ENCODE data around the gene MAN2A1. TPM values are rescaled to one million over a fixed set of nuclear protein-coding genes. Genes with fewer than 3 reads are reported as not detected.

Gene MAN2A1
- total and polyA plus RNA-seq, 4 donors: 29.5 to 107 (median 42.0) TPM

DNA sequence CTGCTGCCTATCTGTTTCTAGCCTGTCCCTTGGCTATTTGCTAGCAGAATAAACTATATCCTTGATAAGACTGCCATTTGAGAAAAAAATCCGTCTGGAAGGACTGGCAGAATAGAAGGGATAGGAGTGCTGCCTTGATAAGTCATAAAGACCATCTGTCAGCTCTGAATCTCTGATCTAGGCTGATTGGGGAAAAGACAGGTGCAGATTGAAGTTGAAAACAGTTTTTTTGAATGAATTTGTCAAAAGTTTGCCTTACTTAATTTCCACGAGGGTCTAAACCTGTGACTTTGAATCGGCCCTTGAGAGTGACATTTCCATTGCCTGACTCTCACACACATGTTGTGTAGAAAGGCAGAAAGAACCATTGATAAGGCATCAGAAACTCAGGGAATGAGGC lies 218.6 kb downstream of the MAN2A1 start:
- Histone ChIP-seq H3K4me1 (ENCODE audit: control insufficient read depth, insufficient read depth, low read length) (no peaks in the 10 kb centered on the region), H3K9me3 (ENCODE audit: control insufficient read depth, insufficient read depth, low read length) (no peaks in the 10 kb centered on the region), H3K36me3 (ENCODE audit: control insufficient read depth, insufficient read depth, low read length) (no peaks in the 10 kb centered on the region), H3K4me3 (ENCODE audit: low read depth, low read length) (no peak overlapping the region), H3K27ac (ENCODE audit: low read depth, low read length) (no peak overlapping the region), H3K27me3 (ENCODE audit: control insufficient read depth, insufficient read depth, low read length) (no peaks in the 10 kb centered on the region)
- 78% methylated on average over 3 of the region's 3 CpGs for WGBS (ENCODE audit: insufficient coverage)
- DNase-seq (ENCODE audit: low read depth in 4 of 6, low spot score in 6 of 6): no peak

DNA sequence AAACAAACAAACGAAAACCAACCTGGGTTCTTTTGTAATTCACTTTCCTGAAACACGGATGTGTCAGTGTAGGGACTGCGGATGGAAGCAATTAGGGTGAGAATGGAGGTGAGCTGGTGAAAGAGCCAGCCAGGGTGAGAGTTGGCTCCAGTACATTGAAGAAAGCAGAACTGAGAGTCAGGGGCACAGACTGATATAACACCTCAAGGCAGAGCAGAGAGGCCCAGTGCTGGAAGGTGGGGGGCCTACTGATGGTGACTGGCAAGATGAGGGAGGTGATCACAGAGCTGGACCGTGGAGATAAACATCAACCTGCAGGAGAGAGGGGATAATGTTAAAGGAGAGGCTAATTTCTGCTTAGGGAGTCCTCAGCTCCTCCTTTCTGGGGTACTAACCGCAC lies 221.1 kb downstream of the MAN2A1 start:
- DNase-seq (ENCODE audit: low read depth in 4 of 6, low spot score in 6 of 6): no peak
- no peaks in the 10 kb centered on the region for H3K27me3 ChIP-seq (ENCODE audit: control insufficient read depth, insufficient read depth, low read length)
- H3K9me3 ChIP-seq (ENCODE audit: control insufficient read depth, insufficient read depth, low read length): no peaks in the 10 kb centered on the region
- WGBS (ENCODE audit: insufficient coverage): 57% methylated on average over 3 of the region's 5 CpGs
- H3K4me3 ChIP-seq (ENCODE audit: low read depth, low read length): no peak overlapping the region
- H3K27ac ChIP-seq (ENCODE audit: low read depth, low read length): no peak overlapping the region
- H3K4me1 ChIP-seq (ENCODE audit: control insufficient read depth, insufficient read depth, low read length): no peaks in the 10 kb centered on the region
- H3K36me3 ChIP-seq (ENCODE audit: control insufficient read depth, insufficient read depth, low read length): no peaks in the 10 kb centered on the region

DNA sequence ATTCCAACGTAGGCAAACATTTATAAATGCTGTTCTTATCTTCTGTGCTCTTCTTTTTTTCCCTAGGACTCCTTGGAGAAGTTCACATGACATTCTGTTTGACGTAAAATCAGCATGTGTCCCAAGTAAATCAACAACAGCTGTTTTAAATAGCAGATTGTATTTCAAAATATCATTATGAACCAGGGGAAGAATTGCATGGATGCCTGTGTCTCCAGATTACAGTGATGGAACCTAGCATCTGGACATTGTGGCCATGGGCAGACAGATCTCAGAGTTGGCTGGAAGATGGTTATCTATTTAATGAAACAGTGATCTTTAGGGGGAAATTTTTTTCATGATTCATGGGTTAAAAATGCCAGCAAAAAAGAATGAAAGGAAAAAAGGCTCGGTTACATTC lies 222.0 kb downstream of the MAN2A1 start:
- Histone ChIP-seq H3K4me1 (ENCODE audit: control insufficient read depth, insufficient read depth, low read length) (no peaks in the 10 kb centered on the region), H3K27me3 (ENCODE audit: control insufficient read depth, insufficient read depth, low read length) (no peaks in the 10 kb centered on the region), H3K9me3 (ENCODE audit: control insufficient read depth, insufficient read depth, low read length) (no peaks in the 10 kb centered on the region), H3K27ac (ENCODE audit: low read depth, low read length) (no peak overlapping the region), H3K4me3 (ENCODE audit: low read depth, low read length) (no peak overlapping the region), H3K36me3 (ENCODE audit: control insufficient read depth, insufficient read depth, low read length) (no peaks in the 10 kb centered on the region)
- WGBS (ENCODE audit: insufficient coverage): no CpG with 5 or more reads among the region's 3 CpGs
- peak in 1 of 6 donors; percentile 18 for DNase-seq (ENCODE audit: low read depth in 4 of 6, low spot score in 6 of 6)

DNA sequence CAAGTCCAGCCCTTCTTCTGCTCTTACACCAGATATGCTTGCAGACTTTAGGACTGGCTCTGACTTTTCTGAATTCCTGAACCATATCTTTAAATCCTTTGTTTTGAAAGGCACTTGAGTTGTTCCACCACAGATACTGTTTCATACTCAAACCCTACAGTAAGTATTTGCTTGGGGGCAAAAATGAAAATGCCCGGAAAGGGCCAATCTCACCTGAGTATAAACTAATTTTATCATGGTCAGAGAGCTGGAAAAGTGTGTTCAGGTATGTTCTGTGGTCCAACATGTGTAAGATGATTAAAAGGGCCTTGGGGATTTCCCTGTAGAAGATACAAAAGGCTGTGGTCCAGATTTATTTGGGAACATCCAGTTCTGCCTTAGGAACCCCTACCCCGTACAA lies 225.2 kb downstream of the MAN2A1 start:
- no peak overlapping the region for H3K27ac ChIP-seq (ENCODE audit: low read depth, low read length)
- no peak overlapping the region for H3K4me3 ChIP-seq (ENCODE audit: low read depth, low read length)
- no peaks in the 10 kb centered on the region for H3K4me1 ChIP-seq (ENCODE audit: control insufficient read depth, insufficient read depth, low read length)
- H3K36me3 ChIP-seq (ENCODE audit: control insufficient read depth, insufficient read depth, low read length): no peaks in the 10 kb centered on the region
- H3K9me3 ChIP-seq (ENCODE audit: control insufficient read depth, insufficient read depth, low read length): no peaks in the 10 kb centered on the region
- H3K27me3 ChIP-seq (ENCODE audit: control insufficient read depth, insufficient read depth, low read length): no peaks in the 10 kb centered on the region
- WGBS (ENCODE audit: insufficient coverage): no CpG with 5 or more reads among the region's 2 CpGs
- DNase-seq (ENCODE audit: low read depth in 4 of 6, low spot score in 6 of 6): no peak

DNA sequence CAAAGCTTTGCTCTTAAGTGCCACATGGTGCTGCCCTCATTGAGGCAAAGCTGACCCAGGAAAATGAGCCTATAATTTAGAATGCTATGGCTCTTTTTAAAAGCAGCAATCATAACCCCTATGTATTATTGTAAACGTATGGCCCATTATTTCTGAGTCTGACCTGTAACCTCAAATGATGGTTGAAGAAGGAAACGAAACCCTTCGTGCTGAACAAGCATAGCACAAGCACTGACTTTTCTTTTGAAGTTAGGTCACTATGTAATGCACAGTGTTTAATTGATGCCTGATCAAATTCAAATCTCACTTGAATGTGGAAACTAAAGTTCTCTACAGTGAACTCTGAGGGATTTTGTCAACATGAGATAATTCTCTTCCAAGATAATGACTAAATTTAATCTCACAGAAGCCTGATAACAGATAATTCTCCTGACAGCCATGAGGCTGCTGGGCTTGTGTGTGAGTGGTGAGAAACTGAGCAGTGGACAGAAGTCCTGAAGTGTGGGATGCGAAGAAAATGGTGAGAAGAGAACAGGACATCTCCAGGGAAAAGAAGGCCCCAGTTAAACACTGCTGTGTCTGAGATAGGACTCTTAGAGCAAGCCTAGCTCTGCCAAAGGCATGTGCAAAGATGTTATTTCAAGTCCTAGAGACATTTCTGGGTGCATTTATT lies 226.9 kb downstream of the MAN2A1 start:
- H3K27me3 ChIP-seq (ENCODE audit: control insufficient read depth, insufficient read depth, low read length): no peaks in the 10 kb centered on the region
- DNase-seq (ENCODE audit: low read depth in 4 of 6, low spot score in 6 of 6): no peak
- H3K36me3 ChIP-seq (ENCODE audit: control insufficient read depth, insufficient read depth, low read length): no peaks in the 10 kb centered on the region
- WGBS (ENCODE audit: insufficient coverage): 92% methylated on average over 1 of the region's 4 CpGs
- no peak overlapping the region for H3K4me3 ChIP-seq (ENCODE audit: low read depth, low read length)
- H3K9me3 ChIP-seq (ENCODE audit: control insufficient read depth, insufficient read depth, low read length): no peaks in the 10 kb centered on the region
- no peak overlapping the region for H3K27ac ChIP-seq (ENCODE audit: low read depth, low read length)
- H3K4me1 ChIP-seq (ENCODE audit: control insufficient read depth, insufficient read depth, low read length): no peaks in the 10 kb centered on the region
